Measurements from ENCODE around the gene BBS12. TPM values are rescaled to one million over a fixed set of nuclear protein-coding genes. Genes with fewer than 3 reads are reported as not detected.

The BBS12 gene
- total and polyA plus RNA-seq, 2 donors (not counting 3 experiments of a cell fraction or from before 2014, with no cell fraction given): 0.91 to 2.3 TPM

- no peaks in the 10 kb centered on the region for H3K27me3 ChIP-seq (ENCODE audit: control insufficient read depth in 2 of 2, insufficient read depth in 2 of 2, low read length in 2 of 2)
- no peaks in the 10 kb centered on the region for H4K20me1 ChIP-seq (replicated peaks; ENCODE audit: control insufficient read depth, extremely low read depth, insufficient read depth, low read length)
- POLR2A ChIA-PET: no interaction called here
- CTCF ChIA-PET: interaction anchor here (0.7 to 1.2 kb wide), 3 partner anchors 14 to 133 kb away, joined by 3 read pairs; no protein-coding TSS in a partner anchor
- H3K4me1 ChIP-seq (ENCODE audit: control insufficient read depth, extremely low read depth, insufficient read depth, low read length): peaks cover 20% of the 10 kb centered on the region
- intact Hi-C loops (cut with micrococcal nuclease): no loop called here
- no peak overlapping the region for H2AFZ ChIP-seq (ENCODE audit: low read depth, low read length)
- H3K9me1 ChIP-seq (replicated peaks; ENCODE audit: control insufficient read depth, extremely low read depth, insufficient read depth, low read length): no peaks in the 10 kb centered on the region
- no peak for TF ChIP-seq POLR2A (IDR thresholded peaks at IDR 0.05; ENCODE audit: low read depth, low read length)
- dilution Hi-C loops (cut with MboI; ENCODE audit: extremely low pct_ligation_motif_present, low sequenced_read_pairs): no loop called here
- H3K9me3 ChIP-seq (replicated peaks; ENCODE audit: control insufficient read depth, insufficient read depth, low read length): no peaks in the 10 kb centered on the region
- H3K4me2 ChIP-seq (ENCODE audit: insufficient read depth, low read length): no peak overlapping the region
- no peak for DNase-seq (ENCODE audit: low read depth, low spot score)
- no peaks in the 10 kb centered on the region for H3K79me2 ChIP-seq (ENCODE audit: control insufficient read depth, insufficient read depth, low read length)
- no peak overlapping the region for H3K9ac ChIP-seq (replicated peaks; ENCODE audit: extremely low read depth, insufficient read depth, low read length)
- no TSS peak for BruUV-seq (replicated peaks)
- no peak overlapping the region for H3K4me3 ChIP-seq (replicated peaks in 1 of 3; ENCODE audit: insufficient read depth in 1 of 3, low read depth in 1 of 3, low read length in 3 of 3)
- H3K36me3 ChIP-seq (ENCODE audit: control insufficient read depth in 2 of 2, extremely low read depth in 1 of 2, insufficient read depth in 2 of 2, low read length in 2 of 2): no peaks in the 10 kb centered on the region
- H3K27ac ChIP-seq (ENCODE audit: insufficient read depth, low read depth, low read length): no peak overlapping the region
- FAIRE-seq: no peak
Measured at GRCh38 chr4:122781486-122781885, 49.0 kb downstream of the BBS12 start.

- TF ChIP-seq JUN (IDR thresholded peaks at IDR 0.05; ENCODE audit: borderline replicate concordance, insufficient read depth, insufficient read length, low read depth): peak; percentile 88
- TF ChIP-seq POLR2A (IDR thresholded peaks at IDR 0.05; ENCODE audit: low read depth, low read length): peak; percentile 13
- peak; percentile 65 for TF ChIP-seq POLR2AphosphoS5 (IDR thresholded peaks at IDR 0.05; ENCODE audit: insufficient read depth, low read depth, low read length)
- TF ChIP-seq GATA2 (IDR thresholded peaks at IDR 0.05; ENCODE audit: insufficient read depth, insufficient read length, low read depth, low read length): no peak
- H2AFZ ChIP-seq (ENCODE audit: low read depth, low read length): peak overlapping the region; percentile 32
- peak overlapping the region; percentile 27 for H3K9ac ChIP-seq (replicated peaks; ENCODE audit: extremely low read depth, insufficient read depth, low read length)
- H3K27ac ChIP-seq (ENCODE audit: insufficient read depth, low read depth, low read length): peak overlapping the region; percentile 64
- ChIA-PET CTCF (interaction anchor here (0.7 to 2.2 kb wide), 12 partner anchors 13 to 147 kb away, joined by 3 to 13 read pairs (median 6); partner anchors contain the start of gene BBS12), POLR2A (interaction anchor here (0.7 to 1.4 kb wide), 2 partner anchors 10 to 20 kb away, joined by 3 read pairs; no protein-coding TSS in a partner anchor)
- H3K4me3 ChIP-seq (replicated peaks in 1 of 3; ENCODE audit: insufficient read depth in 1 of 3, low read depth in 1 of 3, low read length in 3 of 3): no peak overlapping the region
- no peaks in the 10 kb centered on the region for H4K20me1 ChIP-seq (replicated peaks; ENCODE audit: control insufficient read depth, extremely low read depth, insufficient read depth, low read length)
- H3K9me1 ChIP-seq (replicated peaks; ENCODE audit: control insufficient read depth, extremely low read depth, insufficient read depth, low read length): no peaks in the 10 kb centered on the region
- H3K79me2 ChIP-seq (ENCODE audit: control insufficient read depth, insufficient read depth, low read length): no peaks in the 10 kb centered on the region
- H3K9me3 ChIP-seq (replicated peaks; ENCODE audit: control insufficient read depth, insufficient read depth, low read length): no peaks in the 10 kb centered on the region
- peaks cover 20% of the 10 kb centered on the region for H3K4me1 ChIP-seq (ENCODE audit: control insufficient read depth, extremely low read depth, insufficient read depth, low read length)
- dilution Hi-C loops (cut with MboI; ENCODE audit: extremely low pct_ligation_motif_present, low sequenced_read_pairs): no loop called here
- H3K4me2 ChIP-seq (ENCODE audit: insufficient read depth, low read length): peak overlapping the region; percentile 20
- intact Hi-C loops (cut with micrococcal nuclease): loop anchor here (1.0 to 2.0 kb wide), 4 partner anchors 8 to 44 kb away; no protein-coding TSS in a partner anchor
- FAIRE-seq: peak; percentile 88
- peak; percentile 86 for DNase-seq (ENCODE audit: low read depth, low spot score)
- BruUV-seq (replicated peaks): TSS peak; percentile 75
- no peaks in the 10 kb centered on the region for H3K36me3 ChIP-seq (ENCODE audit: control insufficient read depth in 2 of 2, extremely low read depth in 1 of 2, insufficient read depth in 2 of 2, low read length in 2 of 2)
- H3K27me3 ChIP-seq (ENCODE audit: control insufficient read depth in 2 of 2, insufficient read depth in 2 of 2, low read length in 2 of 2): no peaks in the 10 kb centered on the region
Measured at GRCh38 chr4:122783301-122784215, 51.1 kb downstream of the BBS12 start.

Data from endothelial cell of umbilical vein (primary cell).